Common myeloid progenitor, CD34-positive (primary cell): ENCODE results near the gene RUNX1.

Source experiments
- CTCF ChIA-PET: fragments of 350-600 bp; sonication (Branson Sonifier 250); formaldehyde crosslinking; loops from one replicate; lab custom pipeline; 2021; ENCODE audit warnings: antibody characterized with exemption; lab: Charles Lee
- POLR2A ChIA-PET: fragments of 350-600 bp; sonication (Branson Sonifier 250); formaldehyde crosslinking; loops from one replicate; lab custom pipeline; 2021; ENCODE audit warnings: antibody characterized with exemption; lab: Charles Lee
- DNase-seq, 3 donors: peaks; one replicate each; pipeline versions ENCODE4 v3.0.0 to v3.0.0-alpha.2; 2013
- H3K27ac ChIP-seq, 2 experiments: 1 replicate in 1 of 2; 2 replicates in 1 of 2; pipeline ENCODE4 v1.7.0; 2013; ENCODE audit warnings: inconsistent platforms in 2 of 2, low read length in 2 of 2, mild to moderate bottlenecking in 2 of 2, low read depth in 1 of 2, moderate library complexity in 1 of 2; ENCODE audit not compliant: severe bottlenecking in 2 of 2, insufficient read depth in 1 of 2, poor library complexity in 1 of 2
- H3K27me3 ChIP-seq, 5 experiments: replicated peaks in 2 of 5; 1 replicate in 3 of 5; 2 replicates in 2 of 5; pipeline versions ENCODE4 v1.6.1 to v1.7.0; 2013; ENCODE audit warnings: low read length in 4 of 5, mild to moderate bottlenecking in 2 of 5, moderate library complexity in 2 of 5, inconsistent platforms in 1 of 5; ENCODE audit not compliant: insufficient read depth in 5 of 5, control insufficient read depth in 4 of 5
- H3K36me3 ChIP-seq, 4 experiments: 1 replicate in 2 of 4; 2 replicates in 2 of 4; pipeline versions ENCODE4 v1.6.1 to v1.7.0; 2013; ENCODE audit warnings: low read length in 3 of 4, control low read depth in 1 of 4, mild to moderate bottlenecking in 1 of 4; ENCODE audit not compliant: control insufficient read depth in 4 of 4, insufficient read depth in 4 of 4
- H3K4me1 ChIP-seq, 4 experiments: 1 replicate in 3 of 4; 2 replicates in 1 of 4; pipeline versions ENCODE4 v1.6.1 to v1.7.1; 2013; ENCODE audit warnings: low read length in 3 of 4, mild to moderate bottlenecking in 3 of 4, control low read depth in 1 of 4, inconsistent platforms in 1 of 4, moderate library complexity in 1 of 4; ENCODE audit not compliant: control insufficient read depth in 4 of 4, insufficient read depth in 4 of 4; ENCODE audit errors: control extremely low read depth in 1 of 4
- H3K4me3 ChIP-seq, 7 experiments: 1 replicate in 4 of 7; 2 replicates in 3 of 7; pipeline versions ENCODE4 v1.5.1 to v1.7.0; 2013; ENCODE audit warnings: mild to moderate bottlenecking in 7 of 7, low read length in 6 of 7, moderate library complexity in 6 of 7, inconsistent platforms in 2 of 7, low read depth in 2 of 7, control low read depth in 1 of 7; ENCODE audit not compliant: insufficient read depth in 4 of 7, control insufficient read depth in 1 of 7; ENCODE audit errors: extremely low read depth in 1 of 7
- H3K9me3 ChIP-seq, 5 experiments: 1 replicate in 4 of 5; 2 replicates in 1 of 5; pipeline versions ENCODE4 v1.6.1 to v1.7.1; 2013; ENCODE audit warnings: low read length in 4 of 5, mild to moderate bottlenecking in 2 of 5, inconsistent platforms in 1 of 5, low read depth in 1 of 5, moderate library complexity in 1 of 5; ENCODE audit not compliant: control insufficient read depth in 4 of 5, insufficient read depth in 2 of 5; ENCODE audit errors: control extremely low read depth in 1 of 5
- WGBS: methylation state at CpG from one replicate; pipeline ENCODE4 v1.1.5; 2013; ENCODE audit not compliant: insufficient coverage; 5-methylcytosine and 5-hydroxymethylcytosine counted together

RUNX1 gene

DNA sequence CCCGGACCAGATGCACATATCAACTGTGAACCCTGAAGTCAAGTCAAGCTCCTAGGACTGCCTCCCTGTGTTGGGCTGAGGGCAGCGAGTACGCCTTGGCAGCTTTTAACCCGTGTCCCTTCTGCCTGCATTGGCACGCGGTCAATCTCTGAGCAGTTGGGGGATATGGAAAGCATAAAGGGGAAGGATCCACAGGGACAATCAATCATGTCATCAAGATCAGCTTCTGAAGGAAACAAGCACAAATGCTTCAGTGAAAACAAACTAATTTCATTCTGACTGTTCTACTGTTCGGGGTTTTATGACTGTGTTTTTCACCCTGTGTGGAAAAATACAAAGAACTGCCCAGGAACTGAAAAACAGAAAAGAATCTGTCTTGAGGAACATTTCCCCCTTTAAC, 106.2 kb downstream of the RUNX1 start:
- Histone ChIP-seq H3K4me3 (peak overlapping the region in 2 of 7 experiments; percentile 18 to 34), H3K9me3 (no peaks in the 10 kb centered on the region), H3K27ac (peak overlapping the region; percentile 17 to 67), H3K27me3 (no peaks in the 10 kb centered on the region), H3K36me3 (peaks cover 2 to 17% (median 4%) of the 10 kb centered on the region in 4 experiments), H3K4me1 (peaks cover 21 to 93% (median 81%) of the 10 kb centered on the region in 4 experiments)
- POLR2A ChIA-PET = no interaction called here
- CTCF ChIA-PET = interaction anchor here (0.7 to 2.2 kb wide), 7 partner anchors 9 to 84 kb away, joined by 3 to 9 read pairs (median 3); no protein-coding TSS in a partner anchor
- WGBS = 16% methylated on average over 7 of the region's 7 CpGs
- DNase-seq = peak; percentile 43 to 88 (median 83)

DNA sequence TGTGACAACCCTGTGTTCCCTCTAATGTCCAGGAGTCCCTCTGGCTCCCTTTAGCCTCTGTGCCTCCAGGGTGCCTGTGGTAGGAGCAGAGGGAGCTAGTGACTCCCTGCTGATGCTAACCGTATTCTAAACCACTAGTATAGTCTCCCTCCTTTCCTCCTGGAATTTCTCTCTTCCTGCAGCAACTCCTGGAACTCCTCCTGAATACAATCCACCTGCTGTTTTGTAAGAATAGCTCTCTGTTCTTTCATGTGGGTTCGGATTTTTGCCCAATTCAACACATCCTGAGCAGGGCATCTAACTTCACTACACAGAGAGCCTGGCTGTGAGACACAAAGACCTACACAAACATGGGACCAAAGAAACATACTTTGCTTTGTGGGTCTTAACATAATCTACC, 107.9 kb downstream of the RUNX1 start:
- H3K4me3 ChIP-seq = no peak overlapping the region
- H3K9me3 ChIP-seq = no peaks in the 10 kb centered on the region
- H3K27me3 ChIP-seq = no peaks in the 10 kb centered on the region
- 90% methylated on average over 2 of the region's 2 CpGs for WGBS
- H3K4me1 ChIP-seq = peaks cover 24 to 94% (median 77%) of the 10 kb centered on the region in 4 experiments
- peaks cover 0 to 16% (median 3%) of the 10 kb centered on the region in 4 experiments for H3K36me3 ChIP-seq
- ChIA-PET CTCF (interaction anchor here (1.2 to 2.2 kb wide), 2 partner anchors 35 to 41 kb away, joined by 3 to 9 read pairs; no protein-coding TSS in a partner anchor), POLR2A (no interaction called here)
- peak overlapping the region in 1 of 2 experiments; percentile 20 for H3K27ac ChIP-seq
- no peak for DNase-seq

DNA sequence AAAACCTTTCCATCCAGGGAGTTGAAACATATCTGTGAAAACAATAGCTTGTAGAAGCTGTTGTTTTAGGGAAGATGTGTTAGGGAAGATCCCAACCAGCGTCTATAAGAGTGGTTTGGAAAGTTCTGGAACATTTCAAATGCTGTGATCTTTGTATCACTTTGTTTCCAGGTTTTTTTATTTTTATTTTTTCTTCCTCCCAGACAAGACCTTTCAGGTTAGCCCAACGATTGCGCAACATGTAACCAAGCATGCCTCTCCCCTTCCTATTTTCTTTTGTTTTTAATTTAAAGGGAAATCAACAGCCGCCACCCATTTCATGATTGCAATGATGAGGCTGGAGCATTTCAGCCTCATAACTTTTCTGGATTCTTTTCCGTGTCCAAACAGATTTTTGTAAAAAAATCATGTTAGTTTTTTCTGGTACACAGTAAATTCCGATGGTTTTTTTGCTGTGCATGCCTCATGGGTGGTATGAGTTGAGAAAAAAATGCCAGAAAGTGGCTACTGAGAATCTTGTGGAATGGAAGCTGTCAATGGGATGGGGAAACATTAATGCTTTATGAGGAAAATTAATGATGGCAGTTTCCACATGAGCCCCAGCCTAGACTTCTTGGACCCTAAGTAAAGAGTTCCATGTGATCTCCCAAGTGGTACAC, 109.3 kb downstream of the RUNX1 start:
- Histone ChIP-seq H3K4me1 (peaks cover 22 to 94% (median 70%) of the 10 kb centered on the region in 4 experiments), H3K9me3 (no peaks in the 10 kb centered on the region), H3K4me3 (no peak overlapping the region), H3K36me3 (peaks cover 0 to 13% (median 3%) of the 10 kb centered on the region in 4 experiments), H3K27ac (peak overlapping the region in 1 of 2 experiments; percentile 27), H3K27me3 (no peaks in the 10 kb centered on the region)
- ChIA-PET CTCF (no interaction called here), POLR2A (no interaction called here)
- DNase-seq = peak in 1 of 3 donors; percentile 39
- WGBS = 100% methylated on average over 1 of the region's 6 CpGs

DNA sequence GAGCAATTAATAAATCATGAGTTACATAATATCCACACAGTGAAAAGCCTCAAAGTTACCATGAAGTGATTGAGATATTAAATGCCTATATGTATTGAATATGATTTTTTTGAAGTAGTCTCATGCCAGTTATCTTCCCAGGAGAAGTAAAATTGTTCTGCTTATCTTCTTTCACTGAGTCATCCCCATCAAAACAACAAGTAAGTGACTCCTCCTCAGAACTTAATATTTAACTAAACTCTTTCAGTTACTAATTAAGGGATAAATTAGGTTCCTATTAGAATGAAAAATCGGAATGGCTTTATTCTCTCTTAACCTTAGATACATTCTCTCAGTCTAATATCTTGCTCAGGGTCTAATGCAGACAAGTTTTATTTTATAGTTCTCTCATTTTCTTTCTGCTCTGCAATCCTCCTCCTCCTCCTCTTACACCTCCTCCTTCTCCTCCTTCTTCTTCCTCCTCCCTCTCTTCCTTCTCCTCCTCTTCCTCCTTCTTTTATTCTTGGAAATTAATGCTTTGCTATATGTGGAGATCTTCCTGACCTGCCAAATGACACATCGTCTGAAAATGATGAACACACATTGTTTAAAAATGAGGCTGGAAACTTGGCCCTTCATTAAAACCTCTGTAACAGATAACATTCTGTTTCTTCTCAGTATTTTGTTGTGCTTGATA, 110.9 kb downstream of the RUNX1 start:
- peak in 1 of 3 donors; percentile 36 for DNase-seq
- H3K4me1 ChIP-seq = peaks cover 30 to 94% (median 68%) of the 10 kb centered on the region in 4 experiments
- no CpG with 5 or more reads among the region's 2 CpGs for WGBS
- POLR2A ChIA-PET = interaction anchor here (0.6 kb wide), 1 partner anchor 47 kb away, joined by 3 read pairs; no protein-coding TSS in a partner anchor
- H3K27me3 ChIP-seq = no peaks in the 10 kb centered on the region
- CTCF ChIA-PET = no interaction called here
- H3K27ac ChIP-seq = peak overlapping the region; percentile 7 to 69
- H3K4me3 ChIP-seq = no peak overlapping the region
- no peaks in the 10 kb centered on the region for H3K9me3 ChIP-seq
- peaks cover 0 to 16% (median 5%) of the 10 kb centered on the region in 4 experiments for H3K36me3 ChIP-seq

DNA sequence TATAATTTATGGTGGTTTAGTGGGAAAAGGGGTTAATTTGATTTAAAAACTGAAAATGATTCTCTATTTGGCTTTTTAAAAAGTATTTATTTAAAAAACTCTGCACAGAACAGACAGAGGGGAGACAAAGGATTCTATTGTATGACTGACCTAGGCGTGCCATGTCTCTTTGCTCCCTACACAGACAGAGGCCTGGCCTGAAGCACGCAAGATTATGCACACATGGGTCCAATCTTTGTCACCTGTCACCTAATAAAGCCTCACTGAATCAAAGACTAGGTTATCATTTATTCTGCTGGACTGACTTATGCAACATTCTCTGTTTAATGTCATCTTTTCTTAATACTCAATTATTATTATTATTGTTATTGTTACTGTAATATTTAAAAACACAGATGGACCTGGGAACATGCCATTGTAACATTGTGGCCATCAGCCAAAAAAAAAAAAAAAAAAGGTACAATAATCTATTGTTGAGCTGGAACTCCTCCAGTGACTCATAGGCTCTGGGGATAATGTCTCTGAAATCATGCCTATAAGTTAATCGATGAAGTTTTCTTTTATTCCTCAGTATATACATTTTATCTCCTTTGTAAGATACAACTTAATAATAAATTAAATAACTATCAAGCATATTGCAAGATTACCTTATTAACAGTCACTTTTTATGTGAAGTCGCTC, 112.1 kb downstream of the RUNX1 start:
- peak overlapping the region in 1 of 2 experiments; percentile 75 for H3K27ac ChIP-seq
- ChIA-PET CTCF (interaction anchor here (1.4 to 6.0 kb wide), 4 partner anchors 11 to 44 kb away, joined by 5 to 38 read pairs (median 10); no protein-coding TSS in a partner anchor), POLR2A (interaction anchor here (0.6 to 1.9 kb wide), 4 partner anchors 10 to 90 kb away, joined by 3 to 6 read pairs (median 4); no protein-coding TSS in a partner anchor)
- no peaks in the 10 kb centered on the region for H3K27me3 ChIP-seq
- H3K9me3 ChIP-seq = no peaks in the 10 kb centered on the region
- H3K4me1 ChIP-seq = peaks cover 33 to 94% (median 65%) of the 10 kb centered on the region in 4 experiments
- DNase-seq = peak in 2 of 3 donors; percentile 47 to 65
- no peak overlapping the region for H3K4me3 ChIP-seq
- 82% methylated on average over 2 of the region's 4 CpGs for WGBS
- peaks cover 0 to 12% (median 5%) of the 10 kb centered on the region in 4 experiments for H3K36me3 ChIP-seq

DNA sequence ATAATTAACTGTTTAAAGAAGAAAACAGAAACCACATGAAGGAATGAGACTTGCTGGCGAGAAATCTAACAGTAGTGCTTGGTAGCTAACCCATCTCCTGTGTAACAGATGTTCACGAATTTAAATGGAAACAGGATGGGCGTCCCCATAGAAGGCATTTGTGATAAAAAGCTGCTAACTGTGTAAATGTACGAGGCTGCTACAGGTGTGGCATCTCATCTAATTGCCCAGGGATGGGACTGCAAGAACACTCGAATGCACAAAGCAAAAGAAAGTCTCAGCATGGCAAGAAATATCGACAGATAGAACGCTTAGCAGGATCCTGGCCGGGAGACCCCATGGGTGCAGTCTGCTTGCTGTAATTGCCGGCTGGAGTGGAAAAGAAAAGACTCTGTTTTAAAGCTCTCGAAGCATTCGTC, 112.7 kb downstream of the RUNX1 start:
- ChIA-PET POLR2A (interaction anchor here (1.3 to 1.9 kb wide), 3 partner anchors 10 to 90 kb away, joined by 4 to 6 read pairs (median 5); no protein-coding TSS in a partner anchor), CTCF (interaction anchor here (0.9 to 6.0 kb wide), 7 partner anchors 11 to 50 kb away, joined by 3 to 38 read pairs (median 6); no protein-coding TSS in a partner anchor)
- Histone ChIP-seq H3K4me3 (peak overlapping the region in 1 of 7 experiments; percentile 48), H3K27ac (peak overlapping the region; percentile 9 to 75), H3K4me1 (peaks cover 33 to 97% (median 65%) of the 10 kb centered on the region in 4 experiments), H3K9me3 (no peaks in the 10 kb centered on the region), H3K27me3 (no peaks in the 10 kb centered on the region), H3K36me3 (peaks cover 0 to 12% (median 7%) of the 10 kb centered on the region in 4 experiments)
- peak; percentile 34 to 89 (median 79) for DNase-seq
- 45% methylated on average over 8 of the region's 11 CpGs for WGBS
